ENCODE measurements around the gene HPCAL4.
A peak's percentile ranks its signal among the peaks of the same experiment; 100 is the strongest.

Gene HPCAL4

GRCh38 chr1:39727221-39727931, 36.1 kb upstream of the HPCAL4 start:
- Histone ChIP-seq H2AFZ (ENCODE audit: low read length) (peak overlapping the region; percentile 50; the same call in 1 of the 2 replicates), H3K27me3 (replicated peaks; ENCODE audit: insufficient read depth, low read length) (no peaks in the 10 kb centered on the region), H3K36me3 (replicated peaks; ENCODE audit: insufficient read depth, low read length) (no peaks in the 10 kb centered on the region), H3K9me3 (replicated peaks; ENCODE audit: insufficient read depth, low read length) (no peaks in the 10 kb centered on the region), H3K4me3 (ENCODE audit: low read length) (0 out of 2 replicates have a peak overlapping the region, but pooled peaks have one; percentile 13), H3K9ac (ENCODE audit: low read length) (peak overlapping the region; percentile 19; the same call in 1 of the 2 replicates), H3F3A (ENCODE audit: insufficient read depth, low read length) (no peaks in the 10 kb centered on the region), H3K79me2 (ENCODE audit: low read length) (no peaks in the 10 kb centered on the region), H3K9me2 (replicated peaks; ENCODE audit: insufficient read depth, low read length) (no peaks in the 10 kb centered on the region), H4K20me1 (ENCODE audit: insufficient read depth, low read length) (no peaks in the 10 kb centered on the region), H3K27ac (ENCODE audit: low read length) (peak overlapping the region; percentile 14; the same call in 1 of the 2 replicates), H3K4me1 (ENCODE audit: low read length) (peaks cover 12% of the 10 kb centered on the region), H3K4me2 (ENCODE audit: low read depth, low read length) (peak overlapping the region; percentile 49)
- peak; percentile 38 for DNase-seq
- TF ChIP-seq CTCF (IDR thresholded peaks at IDR 0.05; ENCODE audit: low read length) = no peak
- no peak for TF ChIP-seq EZH2phosphoT487 (IDR thresholded peaks at IDR 0.05; ENCODE audit: low read length)
- TF ChIP-seq EZH2 (optimal IDR thresholded peaks at IDR 0.05; ENCODE audit: low read depth, low read length) = no peak

- no peaks in the 10 kb centered on the region for H3K36me3 ChIP-seq (replicated peaks; ENCODE audit: insufficient read depth, low read length)
- no peaks in the 10 kb centered on the region for H4K20me1 ChIP-seq (ENCODE audit: insufficient read depth, low read length)
- H3K4me3 ChIP-seq (ENCODE audit: low read length) = no peak overlapping the region
- no peaks in the 10 kb centered on the region for H3K9me2 ChIP-seq (replicated peaks; ENCODE audit: insufficient read depth, low read length)
- no peak overlapping the region for H3K27ac ChIP-seq (ENCODE audit: low read length)
- H3K4me1 ChIP-seq (ENCODE audit: low read length) = peaks cover 12% of the 10 kb centered on the region
- H3K9me3 ChIP-seq (replicated peaks; ENCODE audit: insufficient read depth, low read length) = no peaks in the 10 kb centered on the region
- peak overlapping the region; percentile 19; the same call in 1 of the 2 replicates for H3K9ac ChIP-seq (ENCODE audit: low read length)
- no peaks in the 10 kb centered on the region for H3K79me2 ChIP-seq (ENCODE audit: low read length)
- no peaks in the 10 kb centered on the region for H3F3A ChIP-seq (ENCODE audit: insufficient read depth, low read length)
- TF ChIP-seq CTCF (IDR thresholded peaks at IDR 0.05; ENCODE audit: low read length) = no peak
- no peak for TF ChIP-seq EZH2 (optimal IDR thresholded peaks at IDR 0.05; ENCODE audit: low read depth, low read length)
- TF ChIP-seq EZH2phosphoT487 (IDR thresholded peaks at IDR 0.05; ENCODE audit: low read length) = no peak
- DNase-seq = no peak
- no peaks in the 10 kb centered on the region for H3K27me3 ChIP-seq (replicated peaks; ENCODE audit: insufficient read depth, low read length)
- H3K4me2 ChIP-seq (ENCODE audit: low read depth, low read length) = peak overlapping the region; percentile 49
- peak overlapping the region; percentile 50; the same call in 1 of the 2 replicates for H2AFZ ChIP-seq (ENCODE audit: low read length)
These were observed 35.4 kb upstream of the HPCAL4 start for GRCh38 chr1:39726600-39726999.

GRCh38 chr1:39722495-39722894, 31.3 kb upstream of the HPCAL4 start:
- no peaks in the 10 kb centered on the region for H3K9me2 ChIP-seq (replicated peaks; ENCODE audit: insufficient read depth, low read length)
- H3F3A ChIP-seq (ENCODE audit: insufficient read depth, low read length) = peaks cover 5% of the 10 kb centered on the region; the same call in 1 of the 2 replicates
- no peak overlapping the region for H3K4me3 ChIP-seq (ENCODE audit: low read length)
- no peak overlapping the region for H2AFZ ChIP-seq (ENCODE audit: low read length)
- TF ChIP-seq CTCF (IDR thresholded peaks at IDR 0.05; ENCODE audit: low read length) = no peak
- no peak for TF ChIP-seq EZH2phosphoT487 (IDR thresholded peaks at IDR 0.05; ENCODE audit: low read length)
- no peak for TF ChIP-seq EZH2 (optimal IDR thresholded peaks at IDR 0.05; ENCODE audit: low read depth, low read length)
- H3K4me1 ChIP-seq (ENCODE audit: low read length) = peaks cover 14% of the 10 kb centered on the region
- no peak overlapping the region for H3K4me2 ChIP-seq (ENCODE audit: low read depth, low read length)
- H4K20me1 ChIP-seq (ENCODE audit: insufficient read depth, low read length) = no peaks in the 10 kb centered on the region
- no peak for DNase-seq
- H3K27ac ChIP-seq (ENCODE audit: low read length) = no peak overlapping the region
- H3K9me3 ChIP-seq (replicated peaks; ENCODE audit: insufficient read depth, low read length) = no peaks in the 10 kb centered on the region
- H3K36me3 ChIP-seq (replicated peaks; ENCODE audit: insufficient read depth, low read length) = no peaks in the 10 kb centered on the region
- H3K27me3 ChIP-seq (replicated peaks; ENCODE audit: insufficient read depth, low read length) = no peaks in the 10 kb centered on the region
- no peaks in the 10 kb centered on the region for H3K79me2 ChIP-seq (ENCODE audit: low read length)
- no peak overlapping the region for H3K9ac ChIP-seq (ENCODE audit: low read length)
